ENCODE results near the gene C15orf61. TPM values are rescaled to one million over a fixed set of nuclear protein-coding genes. Genes with fewer than 3 reads are reported as not detected.

C15orf61 gene
- total RNA-seq, 1 experiment from 2014 or later = 13.3 TPM

GRCh38 chr15:67571648-67572415 lies 50.9 kb downstream of the C15orf61 start:
- H3K4me1 ChIP-seq (ENCODE audit: low read length) = peaks cover 37% of the 10 kb centered on the region
- no peaks in the 10 kb centered on the region for H4K20me1 ChIP-seq (ENCODE audit: insufficient read depth, low read depth, low read length)
- DNase-seq = no peak
- no peak overlapping the region for H2AFZ ChIP-seq (ENCODE audit: low read length)
- no peak overlapping the region for H3K27ac ChIP-seq (ENCODE audit: low read length)
- H3K9me2 ChIP-seq (replicated peaks; ENCODE audit: insufficient read depth, low read length) = no peaks in the 10 kb centered on the region
- H3K36me3 ChIP-seq (ENCODE audit: insufficient read depth, low read length) = peaks cover 4% of the 10 kb centered on the region; the same call in 1 of the 2 replicates
- no peak overlapping the region for H3K4me2 ChIP-seq (ENCODE audit: low read depth, low read length, poor library complexity, severe bottlenecking)
- H3K79me2 ChIP-seq (ENCODE audit: low read length) = peaks cover 52% of the 10 kb centered on the region
- no peaks in the 10 kb centered on the region for H3K27me3 ChIP-seq (ENCODE audit: low read length)
- no peaks in the 10 kb centered on the region for H3K9me3 ChIP-seq (ENCODE audit: low read length)
- H3K4me3 ChIP-seq (ENCODE audit: low read length) = no peak overlapping the region
- no peak overlapping the region for H3K9ac ChIP-seq (ENCODE audit: low read length)

- no peak overlapping the region for H3K9ac ChIP-seq (ENCODE audit: low read length)
- no peaks in the 10 kb centered on the region for H4K20me1 ChIP-seq (ENCODE audit: insufficient read depth, low read depth, low read length)
- no peaks in the 10 kb centered on the region; the same call in 1 of the 2 replicates for H3K36me3 ChIP-seq (ENCODE audit: insufficient read depth, low read length)
- H3K9me2 ChIP-seq (replicated peaks; ENCODE audit: insufficient read depth, low read length) = no peaks in the 10 kb centered on the region
- no peak overlapping the region for H2AFZ ChIP-seq (ENCODE audit: low read length)
- peaks cover 52% of the 10 kb centered on the region for H3K79me2 ChIP-seq (ENCODE audit: low read length)
- no peaks in the 10 kb centered on the region for H3K27me3 ChIP-seq (ENCODE audit: low read length)
- H3K27ac ChIP-seq (ENCODE audit: low read length) = no peak overlapping the region
- H3K4me1 ChIP-seq (ENCODE audit: low read length) = peaks cover 31% of the 10 kb centered on the region
- no peaks in the 10 kb centered on the region for H3K9me3 ChIP-seq (ENCODE audit: low read length)
- no peak overlapping the region for H3K4me2 ChIP-seq (ENCODE audit: low read depth, low read length, poor library complexity, severe bottlenecking)
- H3K4me3 ChIP-seq (ENCODE audit: low read length) = no peak overlapping the region
- DNase-seq = no peak
Observed at GRCh38 chr15:67573194-67573593, 52.3 kb downstream of the C15orf61 start.

GRCh38 chr15:67575039-67575502 lies 54.1 kb downstream of the C15orf61 start:
- H2AFZ ChIP-seq (ENCODE audit: low read length) = no peak overlapping the region
- no peaks in the 10 kb centered on the region; the same call in 1 of the 2 replicates for H3K36me3 ChIP-seq (ENCODE audit: insufficient read depth, low read length)
- no peak overlapping the region for H3K4me2 ChIP-seq (ENCODE audit: low read depth, low read length, poor library complexity, severe bottlenecking)
- H3K4me1 ChIP-seq (ENCODE audit: low read length) = peaks cover 24% of the 10 kb centered on the region
- no peaks in the 10 kb centered on the region for H3K27me3 ChIP-seq (ENCODE audit: low read length)
- H3K9ac ChIP-seq (ENCODE audit: low read length) = no peak overlapping the region
- no peaks in the 10 kb centered on the region for H3K9me3 ChIP-seq (ENCODE audit: low read length)
- peaks cover 50% of the 10 kb centered on the region for H3K79me2 ChIP-seq (ENCODE audit: low read length)
- H3K4me3 ChIP-seq (ENCODE audit: low read length) = no peak overlapping the region
- no peak overlapping the region for H3K27ac ChIP-seq (ENCODE audit: low read length)
- no peaks in the 10 kb centered on the region for H4K20me1 ChIP-seq (ENCODE audit: insufficient read depth, low read depth, low read length)
- no peak for DNase-seq
- no peaks in the 10 kb centered on the region for H3K9me2 ChIP-seq (replicated peaks; ENCODE audit: insufficient read depth, low read length)

- Histone ChIP-seq H3K27ac (ENCODE audit: low read length) (no peak overlapping the region), H3K9me2 (replicated peaks; ENCODE audit: insufficient read depth, low read length) (no peaks in the 10 kb centered on the region), H3K36me3 (ENCODE audit: insufficient read depth, low read length) (no peaks in the 10 kb centered on the region), H3K27me3 (ENCODE audit: low read length) (no peaks in the 10 kb centered on the region), H3K4me2 (ENCODE audit: low read depth, low read length, poor library complexity, severe bottlenecking) (no peak overlapping the region), H3K4me3 (ENCODE audit: low read length) (no peak overlapping the region), H4K20me1 (ENCODE audit: insufficient read depth, low read depth, low read length) (no peaks in the 10 kb centered on the region), H3K9ac (ENCODE audit: low read length) (no peak overlapping the region), H2AFZ (ENCODE audit: low read length) (no peak overlapping the region), H3K9me3 (ENCODE audit: low read length) (no peaks in the 10 kb centered on the region), H3K79me2 (ENCODE audit: low read length) (peaks cover 50% of the 10 kb centered on the region), H3K4me1 (ENCODE audit: low read length) (peaks cover 31% of the 10 kb centered on the region)
- DNase-seq = no peak
Observed at GRCh38 chr15:67578020-67578600, 57.2 kb downstream of the C15orf61 start.

- H3K36me3 ChIP-seq (ENCODE audit: insufficient read depth, low read length) = 0 out of 2 replicates have a peak, but pooled peaks cover 4% of the 10 kb centered on the region
- H3K4me1 ChIP-seq (ENCODE audit: low read length) = peaks cover 37% of the 10 kb centered on the region
- no peak overlapping the region for H3K4me2 ChIP-seq (ENCODE audit: low read depth, low read length, poor library complexity, severe bottlenecking)
- no peak overlapping the region for H2AFZ ChIP-seq (ENCODE audit: low read length)
- peaks cover 57% of the 10 kb centered on the region for H3K79me2 ChIP-seq (ENCODE audit: low read length)
- H3K9ac ChIP-seq (ENCODE audit: low read length) = no peak overlapping the region
- no peaks in the 10 kb centered on the region for H4K20me1 ChIP-seq (ENCODE audit: insufficient read depth, low read depth, low read length)
- DNase-seq = no peak
- no peaks in the 10 kb centered on the region for H3K9me3 ChIP-seq (ENCODE audit: low read length)
- no peak overlapping the region for H3K4me3 ChIP-seq (ENCODE audit: low read length)
- no peaks in the 10 kb centered on the region for H3K9me2 ChIP-seq (replicated peaks; ENCODE audit: insufficient read depth, low read length)
- no peaks in the 10 kb centered on the region for H3K27me3 ChIP-seq (ENCODE audit: low read length)
- H3K27ac ChIP-seq (ENCODE audit: low read length) = no peak overlapping the region
Observed at GRCh38 chr15:67579164-67579563, 58.2 kb downstream of the C15orf61 start.

Other genes starting within 250 kb of the C15orf61 start
- gene MAP2K5, start 21.6 kb downstream of the C15orf61 start, total RNA-seq (2014; rRNA removed; shearing (Covaris generic); ENCODE audit: low replicate concordance) = 32.0 and 32.1 TPM in 2 replicates

All from Karpas-422 (cell line).